H1 (cell line): ENCODE measurements around the gene SMARCA1. TPM values are rescaled to one million over a fixed set of nuclear protein-coding genes. Genes with fewer than 3 reads are reported as not detected.

Experiments used
- CTCF ChIA-PET: fragments of 300-600 bp; sonication (Branson Sonifier 250); formaldehyde crosslinking; loops from one replicate; lab custom pipeline; 2021; ENCODE audit not compliant: partially characterized antibody; lab: Charles Lee
- POLR2A ChIA-PET: fragments of 300-600 bp; sonication (Branson Sonifier 250); formaldehyde crosslinking; loops from one replicate; lab custom pipeline; 2021; ENCODE audit warnings: inconsistent platforms; ENCODE audit not compliant: partially characterized antibody; lab: Charles Lee
- DNase-seq, 2 experiments: peaks; one replicate each; pipeline versions ENCODE4 v3.0.0 to v3.0.0-alpha.2; 2010 to 2022; ENCODE audit warnings: low spot score in 2 of 2, low read depth in 1 of 2, mixed read lengths in 1 of 2
- FAIRE-seq: peaks from 2 replicates; lab custom pipeline; 2011; peaks lifted over from hg19 to GRCh38; lab: Jason Lieb, UNC
- H2AFZ ChIP-seq: 2 replicates; pipeline ENCODE4 v1.8.1; 2012; ENCODE audit warnings: low read length, inconsistent platforms
- H2AK5ac ChIP-seq: 2 replicates; pipeline ENCODE4 v1.6.1; 2013; ENCODE audit warnings: low read depth, low read length
- H2BK120ac ChIP-seq: replicated peaks from 2 replicates; pipeline ENCODE3; 2013; ENCODE audit warnings: low read depth, low read length, inconsistent platforms
- H2BK12ac ChIP-seq: 2 replicates; pipeline ENCODE4 v1.6.1; 2013; ENCODE audit warnings: low read depth, low read length
- H2BK15ac ChIP-seq: 2 replicates; pipeline ENCODE4 v1.6.1; 2013; ENCODE audit warnings: low read length
- H2BK20ac ChIP-seq: 2 replicates; pipeline ENCODE4 v1.6.1; 2013; ENCODE audit warnings: low read length
- H2BK5ac ChIP-seq: 2 replicates; pipeline ENCODE4 v1.6.1; 2013; ENCODE audit warnings: low read depth, low read length
- H3K14ac ChIP-seq: 2 replicates; pipeline ENCODE4 v1.6.1; 2013; ENCODE audit warnings: inconsistent platforms; ENCODE audit not compliant: insufficient read length
- H3K18ac ChIP-seq: 2 replicates; pipeline ENCODE4 v1.6.1; 2013; ENCODE audit warnings: low read length; ENCODE audit errors: extremely low read depth
- H3K23ac ChIP-seq: 2 replicates; pipeline ENCODE4 v1.6.1; 2013; ENCODE audit warnings: inconsistent platforms; ENCODE audit not compliant: insufficient read length
- H3K23me2 ChIP-seq: 2 replicates; pipeline ENCODE4 v1.6.1; 2013; ENCODE audit warnings: low read depth, low read length
- H3K27ac ChIP-seq: 2 replicates; pipeline ENCODE4 v1.6.1; 2011; ENCODE audit warnings: low read depth, low read length, inconsistent platforms
- H3K27me3 ChIP-seq, 4 experiments: replicated peaks in 1 of 4; 1 replicate in 1 of 4; 2 replicates in 3 of 4; pipeline versions ENCODE4 v1.6.1 to v1.8.1; 2011 to 2013; ENCODE audit warnings: low read length in 3 of 4, mild to moderate bottlenecking in 3 of 4, inconsistent platforms in 2 of 4, mixed read lengths in 2 of 4, moderate library complexity in 1 of 4; ENCODE audit not compliant: control insufficient read depth in 3 of 4, insufficient read depth in 3 of 4; ENCODE audit errors: extremely low read depth in 1 of 4
- H3K36me3 ChIP-seq, 4 experiments: 2 replicates each; pipeline versions ENCODE4 v1.6.1 to v1.8.1; 2011 to 2013; ENCODE audit warnings: mild to moderate bottlenecking in 4 of 4, low read length in 3 of 4, moderate library complexity in 2 of 4, control low read depth in 1 of 4, inconsistent platforms in 1 of 4; ENCODE audit not compliant: insufficient read depth in 4 of 4, control insufficient read depth in 2 of 4
- H3K4ac ChIP-seq: replicated peaks from 2 replicates; pipeline ENCODE3; 2013; ENCODE audit warnings: low read length, low read depth, mixed read lengths, inconsistent platforms; ENCODE audit not compliant: insufficient read length
- H3K4me1 ChIP-seq, 4 experiments: replicated peaks in 1 of 4; 1 replicate in 1 of 4; 2 replicates in 3 of 4; pipeline versions ENCODE4 v1.6.1 to v1.8.1; 2011 to 2013; ENCODE audit warnings: low read length in 3 of 4, inconsistent platforms in 2 of 4, mixed read lengths in 1 of 4; ENCODE audit not compliant: insufficient read depth in 4 of 4, control insufficient read depth in 3 of 4
- H3K4me2 ChIP-seq, 2 experiments: 2 replicates each; pipeline versions ENCODE4 v1.6.1 to v1.8.1; 2011 to 2013; ENCODE audit warnings: low read depth in 2 of 2, low read length in 2 of 2, control low read depth in 1 of 2, inconsistent platforms in 1 of 2, mild to moderate bottlenecking in 1 of 2; ENCODE audit not compliant: insufficient read depth in 1 of 2
- H3K4me3 ChIP-seq, 4 experiments: fragments of 200-600, 300-600 bp in 1 of 4; sonication (generic), shearing (Covaris generic), sonication (Bioruptor Twin) in 1 of 4; 2 replicates each; pipeline versions ENCODE4 v1.5.1 to v1.8.1; 2011 to 2016; ENCODE audit warnings: low read length in 4 of 4, low read depth in 3 of 4, control low read depth in 2 of 4, inconsistent platforms in 2 of 4, mild to moderate bottlenecking in 2 of 4, mixed read lengths in 1 of 4, moderate library complexity in 1 of 4; ENCODE audit not compliant: insufficient read depth in 2 of 4; ENCODE audit errors: extremely low read depth in 1 of 4
- H3K56ac ChIP-seq: replicated peaks from 2 replicates; pipeline ENCODE3; 2013; ENCODE audit warnings: low read depth, mild to moderate bottlenecking, mixed read lengths, low read length, inconsistent platforms; ENCODE audit not compliant: insufficient read length
- H3K79me1 ChIP-seq: 2 replicates; pipeline ENCODE4 v1.6.1; 2013; ENCODE audit warnings: low read depth, low read length, control low read depth
- H3K79me2 ChIP-seq, 2 experiments: 2 replicates each; pipeline versions ENCODE4 v1.6.1 to v1.8.1; 2012 to 2013; ENCODE audit warnings: low read length in 2 of 2, mild to moderate bottlenecking in 2 of 2, inconsistent platforms in 1 of 2; ENCODE audit not compliant: insufficient read depth in 2 of 2, control insufficient read depth in 1 of 2
- H3K9ac ChIP-seq, 4 experiments: replicated peaks in 1 of 4; 1 replicate in 1 of 4; 2 replicates in 3 of 4; pipeline versions ENCODE4 v1.6.1 to v1.8.1; 2011 to 2013; ENCODE audit warnings: low read depth in 3 of 4, low read length in 3 of 4, control low read depth in 2 of 4, mild to moderate bottlenecking in 2 of 4, moderate library complexity in 2 of 4, inconsistent platforms in 1 of 4; ENCODE audit errors: extremely low read depth in 1 of 4
- H3K9me3 ChIP-seq, 2 experiments: 2 replicates each; pipeline versions ENCODE4 v1.6.1 to v1.8.1; 2012 to 2013; ENCODE audit warnings: mild to moderate bottlenecking in 2 of 2, moderate library complexity in 2 of 2, control low read depth in 1 of 2, inconsistent platforms in 1 of 2, low read depth in 1 of 2, low read length in 1 of 2, mixed read lengths in 1 of 2; ENCODE audit not compliant: insufficient read depth in 2 of 2
- H4K20me1 ChIP-seq, 2 experiments: replicated peaks in 1 of 2; 2 replicates each; pipeline versions ENCODE3 to v1.8.1; 2011 to 2013; ENCODE audit warnings: inconsistent platforms in 2 of 2, low read length in 2 of 2, mild to moderate bottlenecking in 1 of 2; ENCODE audit not compliant: insufficient read depth in 2 of 2, control insufficient read depth in 1 of 2
- H4K5ac ChIP-seq: 2 replicates; pipeline ENCODE4 v1.6.1; 2013; ENCODE audit warnings: low read length, low read depth, mixed read lengths, inconsistent platforms; ENCODE audit not compliant: insufficient read length
- H4K8ac ChIP-seq: 2 replicates; pipeline ENCODE4 v1.8.0; 2013; ENCODE audit warnings: mild to moderate bottlenecking, moderate library complexity, low read length, inconsistent platforms; ENCODE audit not compliant: insufficient read depth; ENCODE audit errors: extremely low read depth
- H4K91ac ChIP-seq: replicated peaks from 2 replicates; pipeline ENCODE3; 2013; ENCODE audit warnings: low read length, mixed read lengths, inconsistent platforms; ENCODE audit not compliant: insufficient read length
- BCL11A ChIP-seq, 2 experiments: IDR thresholded peaks; one replicate each; pipeline ENCODE4 v1.6.1; 2011; ENCODE audit warnings: low read depth in 2 of 2, low read length in 2 of 2, mild to moderate bottlenecking in 2 of 2
- CEBPB ChIP-seq: IDR thresholded peaks from 2 replicates; pipeline ENCODE4 v1.6.1; 2012; ENCODE audit warnings: low read depth, low read length
- CTBP2 ChIP-seq: IDR thresholded peaks from 2 replicates; pipeline ENCODE4 v1.7.0; 2011; ENCODE audit warnings: borderline replicate concordance, mild to moderate bottlenecking, moderate library complexity, mixed read lengths, low read length; ENCODE audit not compliant: insufficient read depth, insufficient read length
- FOSL1 ChIP-seq: IDR thresholded peaks from 2 replicates; pipeline ENCODE4 v1.6.1; 2011; ENCODE audit warnings: mild to moderate bottlenecking, low read depth, low read length, moderate library complexity; ENCODE audit not compliant: insufficient read depth
- GABPA ChIP-seq: IDR thresholded peaks from 2 replicates; pipeline ENCODE4 v1.6.1; 2011; ENCODE audit warnings: mild to moderate bottlenecking, low read length, moderate library complexity, borderline replicate concordance; ENCODE audit not compliant: insufficient read depth
- GTF2F1 ChIP-seq: IDR thresholded peaks from 2 replicates; pipeline ENCODE4 v1.6.1; 2012; ENCODE audit warnings: low read depth, low read length, improper control_type of control experiment, borderline replicate concordance
- KDM4A ChIP-seq: IDR thresholded peaks from one replicate; pipeline ENCODE4 v1.7.1; 2012; ENCODE audit warnings: low read depth, mild to moderate bottlenecking, moderate library complexity, low read length, inconsistent platforms; ENCODE audit not compliant: severe bottlenecking
- PHF8 ChIP-seq: fragments of 200-600 bp; sonication (generic); conservative IDR thresholded peaks from 2 replicates; pipeline ENCODE4 v1.7.1; 2012; ENCODE audit warnings: low read depth, mild to moderate bottlenecking, inconsistent platforms, low read length, moderate library complexity
- POLR2A ChIP-seq, 2 experiments: IDR thresholded peaks; 1 replicate in 1 of 2; 2 replicates in 1 of 2; pipeline ENCODE4 v1.6.1; 2011; ENCODE audit warnings: low read depth in 2 of 2, low read length in 2 of 2, mild to moderate bottlenecking in 2 of 2; ENCODE audit errors: control extremely low read depth in 1 of 2
- SAP30 ChIP-seq: fragments of 300-600 bp; sonication (generic); IDR thresholded peaks from 2 replicates; pipeline ENCODE4 v1.7.1; 2012; ENCODE audit warnings: low read length, moderate library complexity, mild to moderate bottlenecking, inconsistent platforms; ENCODE audit not compliant: insufficient read depth, insufficient replicate concordance
- SUZ12 ChIP-seq: fragments of 200-600 bp; sonication (generic); IDR thresholded peaks from 2 replicates; pipeline ENCODE4 v1.6.1; 2012; ENCODE audit warnings: mild to moderate bottlenecking, inconsistent platforms, low read length, moderate library complexity, mixed read lengths
- WGBS, 2 experiments: shearing (Covaris generic) in 1 of 2; methylation state at CpG; one replicate each; pipeline versions ENCODE4 v1.1.6 to v1.1.7; 2013 to 2015; ENCODE audit warnings: low lambda C conversion rate in 2 of 2, mixed read lengths in 2 of 2, inconsistent platforms in 1 of 2, low coverage in 1 of 2, missing lambda C conversion rate in 1 of 2; ENCODE audit not compliant: insufficient replicate concordance in 2 of 2, insufficient coverage in 1 of 2, insufficient read length in 1 of 2; ENCODE audit errors: extremely low coverage in 1 of 2, missing lambda C conversion rate in 1 of 2; 5-methylcytosine and 5-hydroxymethylcytosine counted together
- polyA plus RNA-seq, 7 experiments: library from polyadenylated mRNA; depleted of rRNA in 3 of 7; stranded (reverse) in 5 of 7; unstranded in 2 of 7; fragments of >200 nt in 5 of 7; fragments of 200-250 nt in 2 of 7; gene quantifications; 1 replicate in 5 of 7; 2 replicates in 1 of 7; 4 replicates in 1 of 7; pipeline versions ENCODE4 v1.2.1 to v1.2.3, GENCODE V29; 2011 to 2013; ENCODE audit warnings: missing spikeins in 2 of 7, mixed read lengths in 2 of 7
- total RNA-seq: library from RNA; stranded (reverse); fragmentation: NEBNext Ultra II Directional; extraction: Animal tissue kit (Norgen Biotek cat#: 25700); gene quantifications from 2 replicates; pipeline ENCODE4 v1.2.1, GENCODE V29; 2021

Gene SMARCA1
- total and polyA plus RNA-seq, 2 of the 8 experiments (the other 6 are each of a cell fraction or from before 2014, with no cell fraction given), result 13.1 to 54.4 TPM

- no peak overlapping the region for H3K9ac ChIP-seq
- FAIRE-seq, result no peak
- TF ChIP-seq GTF2F1 (no peak), SUZ12 (no peak), SAP30 (no peak), POLR2A (IDR thresholded peaks at IDR 0.05; ENCODE audit: control extremely low read depth in 1 of 2, low read depth in 2 of 2, low read length in 2 of 2) (no peak), BCL11A (IDR thresholded peaks at IDR 0.05; ENCODE audit: low read depth in 2 of 2, low read length in 2 of 2) (no peak), KDM4A (no peak), FOSL1 (no peak), PHF8 (no peak), CEBPB (no peak), CTBP2 (no peak), GABPA (no peak)
These were observed 70.8 kb downstream of the SMARCA1 start for GRCh38 chrX:129452523-129452922.

More at GRCh38 chrX:129452523-129452922, 70.8 kb downstream of the SMARCA1 start:
- Histone ChIP-seq H4K20me1 (peaks cover 0 to 3% of the 10 kb centered on the region in 2 experiments), H3K18ac (no peak overlapping the region), H3K27me3 (no peaks in the 10 kb centered on the region), H2BK120ac (no peak overlapping the region), H2BK20ac (no peak overlapping the region), H4K91ac (no peak overlapping the region), H2BK15ac (no peak overlapping the region), H3K14ac (no peak overlapping the region), H3K23ac (no peak overlapping the region), H3K56ac (no peak overlapping the region), H3K4me2 (no peak overlapping the region), H3K79me1 (no peaks in the 10 kb centered on the region), H3K23me2 (no peaks in the 10 kb centered on the region), H3K4ac (no peak overlapping the region), H2BK5ac (no peak overlapping the region), H3K4me1 (no peaks in the 10 kb centered on the region), H3K36me3 (no peaks in the 10 kb centered on the region; a peak in 2 of 8 replicates), H3K79me2 (no peaks in the 10 kb centered on the region), H3K9me3 (no peaks in the 10 kb centered on the region), H4K5ac (no peak overlapping the region), H3K4me3 (no peak overlapping the region), H4K8ac (no peak overlapping the region), H2AFZ (no peak overlapping the region), H2AK5ac (no peak overlapping the region), H2BK12ac (no peak overlapping the region), H3K27ac (no peak overlapping the region)
- POLR2A ChIA-PET, result no interaction called here
- CTCF ChIA-PET, result no interaction called here
- 92% methylated on average over 6 of the region's 6 CpGs; no CpG with 5 or more reads in 1 of the 2 experiments for WGBS, 2 experiments
- no peak for DNase-seq
